HEK293 (cell line): ENCODE results near the gene NSG1.

Source experiments
- CTCF ChIA-PET: fragments of 350-600 bp; formaldehyde crosslinking; extraction: SDS; loops from one replicate; lab custom pipeline; 2021; ENCODE audit warnings: antibody characterized with exemption; lab: Yijun Ruan, JAX
- POLR2A ChIA-PET: fragments of 300-600 bp; formaldehyde crosslinking; extraction: SDS; loops from one replicate; lab custom pipeline; 2020; ENCODE audit warnings: antibody characterized with exemption, inconsistent platforms; lab: Yijun Ruan, JAX
- H3K27ac ChIP-seq: fragments of 200-500 bp; sonication (Bioruptor generic); 2 replicates; pipeline ENCODE4 v1.5.1; 2014; ENCODE audit warnings: low read depth, low read length, control low read depth, inconsistent platforms; ENCODE audit errors: extremely low read depth
- H3K36me3 ChIP-seq, 2 experiments: fragments of 200-500 bp in 1 of 2; sonication (Bioruptor generic) in 1 of 2; 1 replicate in 1 of 2; 2 replicates in 1 of 2; pipeline ENCODE4 v1.5.1; 2014 to 2017; ENCODE audit warnings: inconsistent platforms in 2 of 2, low read length in 2 of 2; ENCODE audit not compliant: control insufficient read depth in 2 of 2, insufficient read depth in 1 of 2
- H3K4me1 ChIP-seq: fragments of 200-500 bp; sonication (Bioruptor generic); 2 replicates; pipeline ENCODE4 v1.5.1; 2014; ENCODE audit warnings: mild to moderate bottlenecking, low read length, inconsistent platforms; ENCODE audit not compliant: control insufficient read depth, insufficient read depth
- H3K4me3 ChIP-seq: 2 replicates; pipeline ENCODE4 v1.5.1; 2011; ENCODE audit warnings: low read depth, mild to moderate bottlenecking, control low read depth, low read length, moderate library complexity
- H3K9me3 ChIP-seq: fragments of 200-500 bp; sonication (Bioruptor generic); 2 replicates; pipeline ENCODE4 v1.5.1; 2014; ENCODE audit warnings: low read depth, low read length, inconsistent platforms; ENCODE audit not compliant: control insufficient read depth, insufficient read depth
- CTCF ChIP-seq: fragments of 450-650 bp; formaldehyde crosslinking; IDR thresholded peaks from 2 replicates; pipeline ENCODE4 v1.5.1; 2016; ENCODE audit warnings: missing biosample characterization, missing genetic modification characterization
- ELK4 ChIP-seq: IDR thresholded peaks from 2 replicates; pipeline ENCODE4 v1.6.1; 2011; ENCODE audit warnings: mild to moderate bottlenecking, low read depth, low read length, borderline replicate concordance
- GLIS2 ChIP-seq: fragments of 450-650 bp; formaldehyde crosslinking; IDR thresholded peaks from 2 replicates; pipeline ENCODE4 v1.5.1; 2016; ENCODE audit warnings: missing biosample characterization, missing genetic modification characterization
- PRDM6 ChIP-seq: fragments of 450-650 bp; formaldehyde crosslinking; IDR thresholded peaks from 2 replicates; pipeline ENCODE4 v1.5.1; 2017; ENCODE audit warnings: missing biosample characterization, missing genetic modification characterization
- RBAK ChIP-seq: fragments of 450-650 bp; formaldehyde crosslinking; IDR thresholded peaks from 2 replicates; pipeline ENCODE4 v1.5.1; 2016; ENCODE audit warnings: missing biosample characterization, missing genetic modification characterization
- SALL2 ChIP-seq: fragments of 450-650 bp; formaldehyde crosslinking; IDR thresholded peaks from 2 replicates; pipeline ENCODE4 v1.5.0; 2017; ENCODE audit warnings: missing biosample characterization, mild to moderate bottlenecking, missing genetic modification characterization, borderline replicate concordance
- ZBTB44 ChIP-seq: fragments of 450-650 bp; IDR thresholded peaks from 2 replicates; pipeline ENCODE4 v1.5.1; 2018; ENCODE audit warnings: missing biosample characterization, mild to moderate bottlenecking, missing genetic modification characterization
- ZBTB49 ChIP-seq: fragments of 450-650 bp; formaldehyde crosslinking; IDR thresholded peaks from 2 replicates; pipeline ENCODE4 v1.5.1; 2016; ENCODE audit warnings: missing biosample characterization, missing genetic modification characterization, low read depth
- ZNF169 ChIP-seq: fragments of 450-650 bp; formaldehyde crosslinking; IDR thresholded peaks from 2 replicates; pipeline ENCODE4 v1.5.1; 2016; ENCODE audit warnings: missing biosample characterization, missing genetic modification characterization
- ZNF19 ChIP-seq: fragments of 450-650 bp; formaldehyde crosslinking; IDR thresholded peaks from 2 replicates; pipeline ENCODE4; 2016; ENCODE audit warnings: missing biosample characterization, missing genetic modification characterization, low read depth
- ZNF2 ChIP-seq: fragments of 450-650 bp; formaldehyde crosslinking; IDR thresholded peaks from 2 replicates; pipeline ENCODE4 v1.5.1; 2016; ENCODE audit warnings: missing biosample characterization, missing genetic modification characterization
- ZNF266 ChIP-seq: fragments of 450-650 bp; formaldehyde crosslinking; IDR thresholded peaks from 2 replicates; pipeline ENCODE4 v1.5.1; 2016; ENCODE audit warnings: missing biosample characterization, missing genetic modification characterization, low read depth
- ZNF302 ChIP-seq: fragments of 450-650 bp; formaldehyde crosslinking; IDR thresholded peaks from 2 replicates; pipeline ENCODE4 v1.5.1; 2016; ENCODE audit warnings: missing biosample characterization, missing genetic modification characterization, low read depth
- ZNF423 ChIP-seq: fragments of 450-650 bp; formaldehyde crosslinking; IDR thresholded peaks from 2 replicates; pipeline ENCODE4 v1.5.1; 2016; ENCODE audit warnings: missing biosample characterization, missing genetic modification characterization
- ZNF621 ChIP-seq: fragments of 450-650 bp; formaldehyde crosslinking; IDR thresholded peaks from 2 replicates; pipeline ENCODE4 v1.5.1; 2017; ENCODE audit warnings: missing biosample characterization, missing genetic modification characterization
- ZNF629 ChIP-seq: fragments of 450-650 bp; formaldehyde crosslinking; IDR thresholded peaks from 2 replicates; pipeline ENCODE4 v1.5.1; 2017; ENCODE audit warnings: missing biosample characterization, missing genetic modification characterization
- ZNF639 ChIP-seq: fragments of 450-650 bp; formaldehyde crosslinking; IDR thresholded peaks from 2 replicates; pipeline ENCODE4 v1.5.1; 2016; ENCODE audit warnings: missing biosample characterization, missing genetic modification characterization
- ZNF654 ChIP-seq: fragments of 450-650 bp; formaldehyde crosslinking; IDR thresholded peaks from 2 replicates; pipeline ENCODE4 v1.5.1; 2016; ENCODE audit warnings: low read depth, missing biosample characterization, missing genetic modification characterization
- ZNF658 ChIP-seq: fragments of 450-650 bp; formaldehyde crosslinking; IDR thresholded peaks from 2 replicates; pipeline ENCODE4; 2016; ENCODE audit warnings: missing biosample characterization, missing genetic modification characterization
- ZNF768 ChIP-seq: fragments of 450-650 bp; formaldehyde crosslinking; IDR thresholded peaks from 2 replicates; pipeline ENCODE4 v1.5.1; 2018; ENCODE audit warnings: missing biosample characterization, mild to moderate bottlenecking, missing genetic modification characterization
- ZNF785 ChIP-seq: fragments of 450-650 bp; formaldehyde crosslinking; IDR thresholded peaks from 2 replicates; pipeline ENCODE4 v1.5.1; 2016; ENCODE audit warnings: missing biosample characterization, missing genetic modification characterization
- ZNF843 ChIP-seq: fragments of 450-650 bp; formaldehyde crosslinking; IDR thresholded peaks from 2 replicates; pipeline ENCODE4 v1.5.1; 2016; ENCODE audit warnings: missing biosample characterization, missing genetic modification characterization
- ZSCAN23 ChIP-seq: fragments of 450-650 bp; formaldehyde crosslinking; IDR thresholded peaks from 2 replicates; pipeline ENCODE4 v1.5.1; 2016; ENCODE audit warnings: missing biosample characterization, missing genetic modification characterization
- ZSCAN4 ChIP-seq: fragments of 450-650 bp; formaldehyde crosslinking; IDR thresholded peaks from 2 replicates; pipeline ENCODE4 v1.5.1; 2017; ENCODE audit warnings: missing biosample characterization, missing genetic modification characterization

The NSG1 gene

GRCh38 chr4:4384837-4385236 lies 2.1 kb upstream of the NSG1 start:
- Histone ChIP-seq H3K27ac (no peak overlapping the region), H3K36me3 (no peaks in the 10 kb centered on the region), H3K4me3 (no peak overlapping the region), H3K4me1 (no peaks in the 10 kb centered on the region), H3K9me3 (no peaks in the 10 kb centered on the region)
- CTCF ChIA-PET, result interaction anchor here (0.6 to 2.2 kb wide), 10 partner anchors 9 to 132 kb away, joined by 3 to 17 read pairs (median 4); no protein-coding TSS in a partner anchor
- TF ChIP-seq CTCF (tag by site-specific recombination) (peak; percentile 28; the same call in 1 of the 2 replicates), ZNF654 (tag by site-specific recombination) (peak; percentile 59), ZNF2 (tag by site-specific recombination) (peak; percentile 97), ZNF302 (no peak), ZNF266 (no peak)
- POLR2A ChIA-PET, result no interaction called here

- CTCF ChIA-PET, result interaction anchor here (2.2 kb wide), 1 partner anchor 12 kb away, joined by 9 read pairs; no protein-coding TSS in a partner anchor
- Histone ChIP-seq H3K9me3 (no peaks in the 10 kb centered on the region), H3K4me3 (peak overlapping the region; percentile 40), H3K36me3 (no peaks in the 10 kb centered on the region), H3K4me1 (no peaks in the 10 kb centered on the region), H3K27ac (no peak overlapping the region)
- POLR2A ChIA-PET, result no interaction called here
- TF ChIP-seq ZNF621 (tag by site-specific recombination) (no peak), GLIS2 (no peak), ZNF785 (tag by site-specific recombination) (no peak), ZNF169 (tag by site-specific recombination) (no peak), ZNF423 (tag by site-specific recombination) (no peak), PRDM6 (tag by site-specific recombination) (no peak), ZNF19 (tag by site-specific recombination) (no peak), ZNF658 (no peak), ZSCAN23 (tag by site-specific recombination) (no peak), SALL2 (tag by site-specific recombination) (no peak), ZBTB44 (no peak), RBAK (tag by site-specific recombination) (no peak), ELK4 (no peak), ZSCAN4 (tag by site-specific recombination) (no peak), ZNF629 (tag by site-specific recombination) (no peak), ZNF843 (tag by site-specific recombination) (no peak), ZNF768 (tag by site-specific recombination) (no peak), ZNF639 (no peak), ZBTB49 (tag by site-specific recombination) (no peak)
Measured at GRCh38 chr4:4385729-4386295, 1.1 kb upstream of the NSG1 start.
